GM21367 (cell line): ENCODE results near the gene MOB1A.
A peak's percentile ranks its signal among the peaks of the same experiment; 100 is the strongest.
"Not testable (repeated sequence)": the region's sequence is repeated elsewhere in the genome, so short reads cannot be mapped to it uniquely, and the experiment has no call there.

Source experiments
- ATAC-seq: cut with Tn5 transposase; IDR thresholded peaks from one replicate; pipeline ENCODE4 v1.9.1; 2021; ENCODE audit not compliant: unreplicated experiment

The MOB1A gene

GRCh38 chr2:74178211-74179062, at the start of gene MOB1A:
Gene MOB1A, minus strand, starts transcription at chr2:74178879. Its CDS starts 205 bp downstream, at chr2:74178674.
- ATAC-seq, result peak; percentile 75

DNA sequence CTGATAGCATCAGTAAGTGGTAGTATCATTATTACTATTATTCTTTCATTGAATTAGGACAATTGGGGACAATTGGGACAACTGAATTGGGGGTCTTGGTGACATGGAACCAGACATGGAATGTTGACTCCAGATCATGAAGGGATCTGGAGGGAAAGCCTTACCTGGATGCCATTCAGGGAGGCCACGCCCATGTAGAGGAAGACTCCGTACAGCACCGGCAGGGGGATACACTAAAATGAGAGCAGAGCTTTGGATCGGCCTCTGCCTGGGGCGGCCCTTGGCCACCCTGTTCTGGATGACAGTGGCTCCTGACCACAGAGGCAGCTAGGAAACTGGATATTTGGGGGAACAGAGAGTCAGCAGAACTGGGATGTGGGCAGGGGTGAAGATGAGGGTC, 49.0 kb upstream of the MOB1A start:
- ATAC-seq, result no peak

GRCh38 chr2:74226648-74227213, 48.1 kb upstream of the MOB1A start:
- no peak for ATAC-seq

- no peak for ATAC-seq
Observed at GRCh38 chr2:74225698-74226459, 47.2 kb upstream of the MOB1A start.

GRCh38 chr2:74223941-74224770, 45.5 kb upstream of the MOB1A start:
- no peak for ATAC-seq

- no peak for ATAC-seq
Observed at GRCh38 chr2:74222300-74222650, 43.6 kb upstream of the MOB1A start.

- no peak for ATAC-seq
Observed at GRCh38 chr2:74221604-74222299, 43.1 kb upstream of the MOB1A start.

DNA sequence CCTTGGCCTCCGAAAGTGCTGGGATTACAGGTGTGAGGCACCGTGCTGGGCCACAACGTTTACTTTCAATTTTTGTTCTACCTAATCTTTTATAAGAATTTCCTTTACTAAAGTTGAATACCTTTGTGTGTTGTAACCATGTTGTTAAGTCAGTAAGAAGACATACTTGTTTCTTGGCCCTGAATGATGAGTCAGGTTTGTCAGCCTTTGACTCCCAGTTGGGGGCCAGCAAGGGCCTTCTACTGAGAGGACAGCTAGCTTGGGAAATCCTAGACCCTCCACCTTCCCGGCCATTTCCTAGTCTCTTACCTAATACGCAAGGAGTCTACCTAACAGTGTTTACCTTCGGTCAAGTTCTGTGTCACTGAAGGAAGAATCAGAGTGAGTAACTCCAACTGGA, 42.4 kb upstream of the MOB1A start:
- ATAC-seq, result no peak

DNA sequence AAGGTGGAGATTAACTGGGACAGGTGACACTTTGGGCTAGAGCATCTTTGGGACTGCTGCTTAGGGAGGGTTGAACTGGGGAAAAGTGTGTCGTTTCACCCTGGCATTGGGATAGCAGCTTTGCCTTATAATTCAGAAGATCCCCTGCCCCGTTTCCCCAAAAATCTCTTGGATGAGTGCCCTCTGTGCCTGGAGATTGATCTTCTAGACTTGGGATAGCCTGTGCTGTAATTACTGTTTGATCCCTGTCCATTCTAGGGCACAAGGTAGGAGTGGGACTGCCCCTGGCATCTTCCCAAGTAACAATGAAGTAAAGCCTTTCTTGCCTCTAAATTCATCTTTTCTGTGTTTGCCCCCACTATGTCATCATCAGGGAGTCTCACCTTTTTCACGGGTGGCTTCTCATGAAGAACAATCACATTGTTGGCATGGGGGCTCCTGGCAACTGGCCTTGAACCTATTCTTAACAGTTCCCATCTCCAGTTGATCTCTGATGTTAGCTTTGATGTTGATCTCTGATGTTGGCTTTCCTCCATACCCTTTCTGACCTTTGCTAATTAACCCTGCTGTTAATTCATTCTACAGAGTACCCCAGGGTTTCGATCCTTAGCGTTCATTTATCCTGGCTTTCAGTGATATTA, 41.3 kb upstream of the MOB1A start:
- no peak for ATAC-seq

- ATAC-seq, result no peak
Observed at GRCh38 chr2:74216642-74217041, 38.0 kb upstream of the MOB1A start.

DNA sequence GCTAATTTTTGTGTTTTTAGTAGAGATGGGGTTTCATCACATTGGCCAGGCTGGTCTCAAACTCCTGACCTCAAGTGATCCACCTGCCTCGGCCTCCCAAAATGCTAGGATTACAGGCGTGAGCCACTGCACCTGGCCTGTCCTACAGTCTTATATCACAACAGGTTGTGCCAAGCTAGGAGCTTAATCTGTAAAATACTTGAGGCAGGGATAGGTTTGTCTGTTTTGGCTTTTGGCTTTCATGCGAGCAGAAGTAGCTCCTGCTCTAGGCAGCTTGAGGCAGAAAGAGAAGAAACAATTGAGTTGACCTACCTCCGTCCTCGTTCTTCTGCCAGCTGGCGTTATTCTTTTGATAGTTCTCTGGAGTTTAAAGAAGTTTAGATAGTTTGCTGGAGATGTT, 37.1 kb upstream of the MOB1A start:
- ATAC-seq, result not testable (repeated sequence)

DNA sequence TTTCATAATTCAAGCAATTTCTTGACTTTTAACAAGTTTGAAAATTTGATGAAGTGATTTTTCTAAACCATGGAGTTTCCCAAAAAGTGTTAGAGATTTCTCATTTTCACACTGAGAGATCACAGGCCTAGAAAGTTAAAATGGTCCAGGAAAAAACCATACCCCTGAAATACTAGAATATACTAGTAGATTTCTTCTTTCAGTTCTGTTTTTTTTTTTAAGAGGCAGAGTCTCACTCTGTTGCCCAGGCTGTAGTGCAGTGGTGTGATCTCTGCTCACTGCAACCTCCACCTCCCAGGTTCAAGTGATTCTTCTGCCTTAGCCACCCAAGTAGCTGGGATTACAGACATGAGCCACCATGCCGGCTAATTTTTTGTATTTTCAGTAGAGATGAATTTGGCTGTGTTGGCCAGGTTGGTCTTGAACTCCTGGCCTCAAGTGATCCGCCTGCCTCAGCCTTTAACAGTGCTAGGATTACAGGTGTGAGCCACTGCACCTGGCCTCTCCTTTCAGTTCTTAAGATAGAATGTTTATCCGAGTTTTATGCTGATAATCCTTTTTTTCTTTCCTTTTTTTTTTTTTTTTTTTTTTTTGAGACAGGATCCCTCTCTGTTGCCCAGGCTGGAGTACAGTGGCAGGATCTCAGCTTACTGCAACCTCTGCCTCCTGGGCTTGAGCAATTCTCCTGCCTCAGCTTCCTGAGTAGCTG, 34.2 kb upstream of the MOB1A start:
- no peak for ATAC-seq

DNA sequence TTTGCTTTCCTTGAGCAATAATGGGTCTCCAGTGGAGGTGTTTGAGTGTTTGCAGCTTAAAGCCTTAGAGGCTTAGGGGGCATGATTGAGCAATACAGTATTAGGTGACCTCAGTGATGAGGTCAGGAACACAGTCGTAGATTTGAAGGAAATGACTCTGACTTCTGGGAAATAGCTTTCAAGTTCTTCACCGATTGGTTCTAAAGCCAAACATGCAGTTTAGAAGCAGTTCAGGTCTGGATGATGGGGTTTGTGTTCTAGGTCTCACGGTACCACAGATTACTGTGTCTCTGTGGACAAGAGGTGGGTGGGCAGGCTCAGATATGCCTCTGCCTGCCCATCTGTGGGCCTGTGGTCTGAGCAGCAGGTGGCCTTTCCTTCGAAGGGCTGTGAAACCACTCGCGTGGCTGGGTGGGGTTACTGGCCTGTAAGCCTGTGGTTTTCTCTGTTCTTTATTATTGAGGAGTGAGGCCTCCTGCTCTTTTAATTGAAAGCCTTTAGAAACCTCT, 27.6 kb upstream of the MOB1A start:
- peak; percentile 51 for ATAC-seq

- ATAC-seq, result peak; percentile 29
Observed at GRCh38 chr2:74205596-74205995, 26.9 kb upstream of the MOB1A start.

DNA sequence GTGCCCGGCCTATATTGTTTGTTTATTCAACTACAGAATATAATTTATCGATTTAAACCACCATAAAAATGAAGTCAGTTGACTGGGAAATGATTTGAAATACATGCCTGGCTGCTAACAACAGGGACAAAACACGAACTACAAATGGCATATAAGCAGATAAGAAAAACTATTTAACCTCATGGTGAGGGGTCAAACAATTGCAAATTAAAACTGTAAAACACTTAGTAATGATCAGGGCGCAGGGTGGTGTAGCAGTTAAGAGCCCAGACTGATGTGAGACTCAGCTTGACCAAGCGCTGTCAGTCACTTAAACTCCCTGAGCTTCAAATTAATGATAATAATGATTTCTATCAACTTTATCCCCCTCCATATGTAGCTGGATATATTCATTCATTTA, 26.4 kb upstream of the MOB1A start:
- no peak for ATAC-seq

DNA sequence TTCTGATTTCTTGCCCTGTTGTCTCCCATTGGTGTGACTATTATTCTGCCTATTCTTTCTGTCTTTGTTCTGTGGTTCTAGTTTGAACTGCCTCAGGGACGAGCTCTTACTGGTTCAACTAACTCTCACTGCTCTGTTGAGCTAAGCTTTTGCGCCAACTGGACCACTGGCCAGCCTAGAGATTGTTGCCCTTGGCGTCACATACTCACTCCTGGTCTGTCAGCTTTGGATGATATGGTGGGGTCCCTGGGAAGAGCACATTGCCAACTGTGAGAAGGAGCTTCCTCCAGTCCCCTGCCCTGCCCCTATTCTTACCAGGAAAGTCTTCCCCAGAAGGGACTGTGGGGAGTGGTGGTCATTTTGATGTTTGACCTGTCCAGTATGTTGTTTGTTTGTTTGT, 25.8 kb upstream of the MOB1A start:
- ATAC-seq, result no peak

DNA sequence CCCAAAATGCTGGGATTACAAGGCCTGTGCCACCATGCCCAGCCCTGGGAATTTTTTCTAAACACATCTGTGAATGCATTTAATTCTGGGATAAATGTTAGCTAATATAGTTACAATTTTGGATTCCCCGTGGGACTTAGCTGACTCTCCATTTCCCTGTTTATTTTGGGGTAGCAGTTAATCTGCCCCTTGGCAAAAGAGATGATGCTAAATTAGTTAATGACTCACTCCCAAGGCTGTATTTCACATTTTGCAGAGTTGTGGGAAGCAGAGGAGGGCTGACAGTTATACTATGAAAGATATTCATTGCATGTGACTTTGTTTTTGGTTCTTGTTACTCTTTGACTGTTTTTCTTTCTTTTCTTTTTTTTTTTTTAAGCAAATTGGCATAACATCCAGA, 22.9 kb upstream of the MOB1A start:
- ATAC-seq, result no peak

GRCh38 chr2:74201196-74201595, 22.5 kb upstream of the MOB1A start:
- no peak for ATAC-seq

DNA sequence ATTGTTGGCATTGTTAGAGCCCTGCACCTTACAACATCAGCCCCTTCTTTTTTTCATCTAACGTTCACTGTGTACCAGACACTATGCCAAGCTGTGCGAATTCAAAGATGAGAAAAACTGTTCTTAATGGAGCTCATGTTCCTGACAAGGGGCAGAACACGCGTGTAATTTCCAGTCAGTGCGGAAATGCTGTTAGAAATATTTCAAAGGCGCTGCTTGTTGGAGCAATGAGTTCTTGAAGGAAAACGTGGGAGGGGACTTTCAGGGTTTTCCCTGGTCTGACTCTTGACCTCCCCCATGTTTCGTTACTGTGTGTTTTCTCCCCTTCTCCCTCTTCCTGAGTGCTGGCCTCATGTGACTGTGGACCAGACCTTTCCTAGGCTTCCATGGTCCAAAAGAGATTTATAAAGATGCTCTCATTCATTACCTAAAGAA, 21.2 kb upstream of the MOB1A start:
- ATAC-seq, result no peak
